ENCODE data around the gene ANGPTL5.
A peak's percentile ranks its signal among the peaks of the same experiment; 100 is the strongest.

The ANGPTL5 gene

DNA sequence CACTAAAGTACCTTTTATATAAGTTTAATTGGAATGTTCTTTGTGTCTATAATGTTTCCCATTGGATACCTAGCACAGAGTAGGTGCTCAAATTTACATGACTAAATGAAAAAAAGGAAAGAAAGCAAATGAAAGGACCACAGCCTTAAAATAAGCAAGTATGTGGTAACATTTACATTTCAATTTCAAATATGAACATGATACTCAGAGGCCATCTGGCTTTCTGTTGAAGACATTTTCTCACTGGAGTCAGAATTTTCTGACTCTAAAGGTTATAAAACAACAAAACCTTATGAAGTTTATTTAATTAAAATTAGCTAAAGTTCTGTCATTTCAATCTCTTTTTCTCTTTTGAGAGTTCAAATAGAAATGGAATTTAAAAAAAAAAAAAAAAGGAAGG is 904 bp upstream of the ANGPTL5 start:
- TF ChIP-seq CTCF (IDR thresholded peaks at IDR 0.05; ENCODE audit: low read depth, low read length, missing control alignments) = no peak
- no peak overlapping the region for H3K4me3 ChIP-seq (replicated peaks; ENCODE audit: low read depth, low read length)
- DNase-seq (ENCODE audit: extremely low read depth, low read depth) = no peak

DNA sequence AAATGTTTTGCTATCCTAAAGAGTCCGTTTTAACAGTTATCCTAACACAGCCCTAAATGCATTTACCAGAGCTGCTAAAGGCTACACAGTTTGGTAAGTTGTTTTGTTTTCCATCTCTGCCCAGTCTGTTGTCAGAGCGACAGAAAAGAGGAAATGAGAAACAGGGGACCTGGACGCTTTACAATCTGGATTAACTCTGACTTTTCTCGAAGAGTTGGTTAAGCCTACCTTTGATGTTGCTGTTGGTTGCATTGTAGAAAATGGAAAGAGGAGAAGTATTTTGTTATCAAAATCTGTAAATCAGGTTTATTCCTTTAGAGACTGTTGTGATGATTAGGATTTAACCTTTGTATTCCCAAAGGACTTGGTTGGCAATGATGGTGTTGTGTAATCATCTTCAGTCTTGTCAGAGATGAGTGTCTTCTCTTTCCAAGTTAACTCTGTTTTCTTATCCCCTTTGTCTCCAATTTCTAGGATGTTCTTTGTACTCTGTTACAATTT is 481 bp downstream of the ANGPTL5 start:
- peak overlapping the region; percentile 53 for H3K4me3 ChIP-seq (replicated peaks; ENCODE audit: low read depth, low read length)
- DNase-seq (ENCODE audit: extremely low read depth, low read depth) = no peak
- TF ChIP-seq CTCF (IDR thresholded peaks at IDR 0.05; ENCODE audit: low read depth, low read length, missing control alignments) = no peak

DNA sequence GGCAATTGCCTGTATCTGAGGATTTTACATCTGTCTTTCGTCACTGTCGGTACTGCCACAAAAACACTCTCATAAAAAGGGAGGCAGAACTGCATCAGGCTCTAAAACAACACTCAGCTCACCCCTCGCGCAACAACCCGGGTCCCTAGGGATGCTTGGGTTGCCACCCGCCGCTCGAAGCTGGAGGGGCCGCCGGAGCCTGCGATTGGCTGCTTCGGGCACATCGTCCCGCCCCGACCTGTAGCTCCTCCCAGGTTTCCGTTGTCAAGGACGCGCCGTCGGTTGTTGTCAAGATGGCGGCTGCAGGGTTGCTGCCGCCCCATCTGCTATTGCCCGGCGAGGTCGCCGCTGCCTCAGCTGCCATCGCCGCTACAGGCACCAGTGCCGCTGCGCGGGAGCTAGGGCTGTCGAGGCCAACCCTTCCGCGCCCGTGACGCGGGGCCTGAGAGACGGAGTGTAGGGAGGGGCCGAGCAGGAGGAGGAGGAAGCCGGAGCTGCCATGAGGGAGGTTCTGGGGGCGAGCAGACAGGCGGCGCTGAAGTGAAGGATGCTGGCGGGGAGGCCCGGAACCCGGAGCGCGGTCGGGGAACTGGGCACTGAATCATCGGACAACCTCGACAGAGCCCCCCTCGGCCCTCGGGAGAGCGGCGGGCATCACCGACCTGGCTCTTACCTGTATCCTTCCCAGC is 1.4 kb downstream of the ANGPTL5 start, which contains the start of gene CEP126:
Gene CEP126 (plus strand): TSS at position 273 of the 689 bp plus-strand sequence. CDS start 275 bp downstream, at position 548.
- TF ChIP-seq CTCF (IDR thresholded peaks at IDR 0.05; ENCODE audit: low read depth, low read length, missing control alignments) = peak; percentile 32
- peak; percentile 62 for DNase-seq (ENCODE audit: extremely low read depth, low read depth)
- peak within 1 kb of the TSS; percentile 53 for H3K4me3 ChIP-seq (replicated peaks; ENCODE audit: low read depth, low read length)

DNA sequence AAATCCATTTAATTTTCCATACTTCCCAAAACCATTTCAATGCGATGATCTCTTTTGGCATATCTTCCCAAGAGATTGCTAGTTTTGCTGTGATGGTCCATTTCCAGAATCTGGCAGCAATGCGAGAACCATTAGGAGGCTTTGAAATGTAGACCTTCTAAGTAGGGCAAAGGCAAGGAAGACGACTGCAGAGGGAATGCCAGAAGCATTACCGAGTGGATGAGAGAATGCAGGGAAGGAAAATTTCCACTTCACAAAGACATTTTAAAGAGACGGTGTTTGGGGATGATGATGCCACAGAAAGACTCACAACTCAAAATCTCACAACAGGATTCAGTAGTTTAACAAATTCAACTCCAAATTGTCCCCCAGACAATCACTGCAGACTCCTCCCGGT is 2.0 kb downstream of the ANGPTL5 start:
- no peak for TF ChIP-seq CTCF (IDR thresholded peaks at IDR 0.05; ENCODE audit: low read depth, low read length, missing control alignments)
- DNase-seq (ENCODE audit: extremely low read depth, low read depth) = no peak
- H3K4me3 ChIP-seq (replicated peaks; ENCODE audit: low read depth, low read length) = peak overlapping the region; percentile 53

DNA sequence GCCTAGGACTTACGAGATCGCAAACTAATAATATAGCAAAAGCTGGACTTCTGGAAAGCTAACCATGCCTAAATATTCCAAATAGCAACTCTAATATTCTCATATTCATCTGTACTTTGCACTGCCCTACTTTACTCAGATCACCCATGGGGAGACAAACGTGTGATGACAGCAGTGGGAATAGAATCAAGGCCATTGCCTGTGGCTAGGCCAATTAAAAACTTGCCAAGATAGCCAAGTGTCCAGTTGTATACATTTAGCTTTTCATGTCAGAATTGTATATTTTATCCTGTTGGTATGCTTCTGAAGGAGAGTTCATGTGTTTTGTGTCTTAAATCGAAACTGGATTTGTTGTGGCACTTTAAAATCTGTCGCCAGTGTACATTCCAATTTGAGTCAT is 2.7 kb downstream of the ANGPTL5 start:
- no peak for DNase-seq (ENCODE audit: extremely low read depth, low read depth)
- no peak for TF ChIP-seq CTCF (IDR thresholded peaks at IDR 0.05; ENCODE audit: low read depth, low read length, missing control alignments)
- H3K4me3 ChIP-seq (replicated peaks; ENCODE audit: low read depth, low read length) = no peak overlapping the region

DNA sequence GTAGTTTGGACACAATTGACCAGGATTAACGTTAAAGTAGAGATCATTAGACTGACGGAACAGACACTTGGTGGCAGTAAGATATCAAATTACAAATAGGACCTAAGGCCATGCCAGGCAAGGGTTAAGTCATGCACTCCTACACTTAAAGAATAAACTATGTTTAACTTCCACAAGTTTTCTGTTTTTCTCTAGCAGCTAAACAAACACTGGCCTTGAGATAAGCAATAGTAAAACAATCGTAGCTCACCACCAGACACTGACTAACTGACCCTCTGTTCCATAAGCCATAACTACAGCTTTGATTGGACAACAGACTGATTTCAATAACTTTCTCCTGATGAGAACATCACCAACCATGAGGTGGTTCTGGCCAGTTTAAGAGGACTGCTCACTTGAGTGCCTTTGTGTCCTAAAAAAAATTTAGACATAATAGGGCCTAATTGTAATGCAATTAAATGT is 3.5 kb downstream of the ANGPTL5 start:
- no peak overlapping the region for H3K4me3 ChIP-seq (replicated peaks; ENCODE audit: low read depth, low read length)
- TF ChIP-seq CTCF (IDR thresholded peaks at IDR 0.05; ENCODE audit: low read depth, low read length, missing control alignments) = no peak
- DNase-seq (ENCODE audit: extremely low read depth, low read depth) = no peak

Measured in HFF-Myc (cell line).